Upper lobe of left lung (tissue), 6 donors: Measurements from ENCODE around the gene CUEDC1. TPM values are rescaled to one million over a fixed set of nuclear protein-coding genes. Genes with fewer than 3 reads are reported as not detected.

Experiments used
- ATAC-seq, 2 donors: fragments of 200-7000 bp; cut with Tn5 transposase; one replicate each; pipeline ENCODE4 v1.9.1; 2022; ENCODE audit warnings: mild to moderate bottlenecking in 2 of 2, moderate library complexity in 2 of 2; ENCODE audit not compliant: low FRiP score in 2 of 2
- DNase-seq, 2 donors: peaks; one replicate each; pipeline ENCODE4 v3.0.0-alpha.2; 2019 to 2020
- H3K27ac ChIP-seq, 4 donors: fragments of 200-600 bp; sonication (generic); one replicate each; pipeline ENCODE4 v1.5.1; 2016 to 2019
- H3K27me3 ChIP-seq, 4 donors: fragments of 200-600 bp; sonication (generic); one replicate each; pipeline ENCODE4 v1.5.1; 2017 to 2019
- H3K36me3 ChIP-seq, 4 donors: fragments of 200-600 bp; sonication (generic); one replicate each; pipeline ENCODE4 v1.5.1; 2016 to 2019
- H3K4me1 ChIP-seq, 4 donors: fragments of 200-600 bp; sonication (generic); one replicate each; pipeline ENCODE4 v1.5.1; 2018 to 2019
- H3K4me3 ChIP-seq, 4 donors: fragments of 200-600 bp; sonication (generic); one replicate each; pipeline ENCODE4 v1.5.1; 2017 to 2019; ENCODE audit warnings: mild to moderate bottlenecking in 2 of 4, moderate library complexity in 1 of 4
- H3K9me3 ChIP-seq, 4 donors: fragments of 200-600 bp; sonication (generic); one replicate each; pipeline ENCODE4 v1.5.1; 2018 to 2019
- EP300 ChIP-seq, 4 donors: sonication (generic); formaldehyde crosslinking; IDR thresholded peaks; one replicate each; pipeline ENCODE4 v1.5.1; 2017; ENCODE audit warnings: antibody characterized with exemption in 4 of 4, control low read depth in 2 of 4
- POLR2A ChIP-seq, 4 donors: fragments of 450-650 bp; IDR thresholded peaks; one replicate each; pipeline ENCODE4 v1.5.1; 2016 to 2017; ENCODE audit warnings: antibody characterized with exemption in 4 of 4, mild to moderate bottlenecking in 2 of 4
- POLR2AphosphoS5 ChIP-seq, 2 donors: sonication (generic); formaldehyde crosslinking; IDR thresholded peaks; one replicate each; pipeline ENCODE4 v1.5.1; 2017; ENCODE audit warnings: antibody characterized with exemption in 2 of 2
- WGBS, 2 donors: methylation state at CpG; one replicate each; pipeline ENCODE4 v1.1.5; 2017 to 2018; 5-methylcytosine and 5-hydroxymethylcytosine counted together
- total RNA-seq, 6 donors: library from RNA; depleted of rRNA in 4 of 6; stranded (reverse); fragments of >200 nt in 4 of 6; gene quantifications; one replicate each; pipeline versions ENCODE4 v1.1.0 to v1.2.1, GENCODE V29; 2016 to 2021
- TF ChIP-seq, protein P1 (sequence below), 6 experiments: fragments of 450-650 bp in 4 of 6; fragments of 200-600 bp in 2 of 6; sonication (generic) in 2 of 6; IDR thresholded peaks; one replicate each; pipeline ENCODE4 v1.5.1; 2016 to 2019; ENCODE audit warnings: antibody characterized with exemption in 6 of 6
- donor health status: DM: no; HTN: no; CAD: no; lungs with moderate emphysema.
- donor health status: DM: no; HTN: yes; CAD: no; lungs with severe emphysema.

Gene CUEDC1
- total RNA-seq, 6 donors from 2014 or later: 33.3 to 119 (median 54.4) TPM

DNA sequence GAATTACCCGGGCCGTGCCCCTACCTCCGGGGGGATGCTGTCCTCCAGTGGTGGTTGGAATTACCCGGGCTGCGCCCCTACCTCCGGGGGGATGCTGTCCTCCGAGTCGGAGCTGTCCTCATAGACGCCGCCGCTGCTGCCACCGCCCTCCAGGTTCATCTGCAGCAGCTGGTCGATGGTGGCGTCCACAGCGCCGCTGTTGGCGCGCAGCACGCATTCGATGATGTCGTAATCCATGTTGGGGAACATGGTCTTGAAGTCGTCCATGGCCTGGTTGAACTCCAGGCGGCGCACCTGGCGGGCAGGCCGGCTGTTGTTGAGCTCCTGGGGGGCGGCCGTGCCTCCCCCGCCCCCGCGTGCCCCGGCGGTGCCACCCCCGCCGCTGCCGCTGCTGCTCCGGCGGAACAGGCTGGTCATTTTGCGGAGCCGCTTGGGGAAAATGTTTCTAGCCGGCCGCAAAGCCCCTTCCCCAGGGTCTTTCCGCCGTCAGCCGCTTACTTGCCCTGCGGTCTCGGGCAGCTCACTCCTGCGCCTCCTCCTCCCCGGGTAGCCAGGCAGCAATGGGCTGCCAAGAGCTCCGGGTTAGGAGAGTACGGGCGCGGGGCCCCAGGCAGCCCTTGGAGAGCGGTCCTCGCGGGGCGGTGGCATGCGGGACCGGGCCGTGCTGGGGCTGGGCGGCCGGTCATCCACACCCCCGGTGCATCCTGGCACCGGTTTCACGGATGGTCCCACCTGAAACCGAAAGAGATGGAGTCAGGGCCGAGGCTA lies 69.9 kb downstream of the CUEDC1 start:
- H3K4me3 ChIP-seq: no peak overlapping the region
- no peaks in the 10 kb centered on the region for H3K9me3 ChIP-seq
- WGBS, 2 donors: 83 to 92% methylated on average over 43 to 55 of the region's 67 CpGs
- H3K27me3 ChIP-seq: no peaks in the 10 kb centered on the region
- ATAC-seq: no peak
- peaks cover 0 to 21% (median 16%) of the 10 kb centered on the region in 4 donors for H3K36me3 ChIP-seq
- peaks cover 9 to 23% (median 14%) of the 10 kb centered on the region in 4 donors for H3K4me1 ChIP-seq
- peak in 1 of 2 donors; percentile 82 for DNase-seq
- TF ChIP-seq POLR2A (IDR thresholded peaks at IDR 0.05): no peak
- TF ChIP-seq, protein P1, sequence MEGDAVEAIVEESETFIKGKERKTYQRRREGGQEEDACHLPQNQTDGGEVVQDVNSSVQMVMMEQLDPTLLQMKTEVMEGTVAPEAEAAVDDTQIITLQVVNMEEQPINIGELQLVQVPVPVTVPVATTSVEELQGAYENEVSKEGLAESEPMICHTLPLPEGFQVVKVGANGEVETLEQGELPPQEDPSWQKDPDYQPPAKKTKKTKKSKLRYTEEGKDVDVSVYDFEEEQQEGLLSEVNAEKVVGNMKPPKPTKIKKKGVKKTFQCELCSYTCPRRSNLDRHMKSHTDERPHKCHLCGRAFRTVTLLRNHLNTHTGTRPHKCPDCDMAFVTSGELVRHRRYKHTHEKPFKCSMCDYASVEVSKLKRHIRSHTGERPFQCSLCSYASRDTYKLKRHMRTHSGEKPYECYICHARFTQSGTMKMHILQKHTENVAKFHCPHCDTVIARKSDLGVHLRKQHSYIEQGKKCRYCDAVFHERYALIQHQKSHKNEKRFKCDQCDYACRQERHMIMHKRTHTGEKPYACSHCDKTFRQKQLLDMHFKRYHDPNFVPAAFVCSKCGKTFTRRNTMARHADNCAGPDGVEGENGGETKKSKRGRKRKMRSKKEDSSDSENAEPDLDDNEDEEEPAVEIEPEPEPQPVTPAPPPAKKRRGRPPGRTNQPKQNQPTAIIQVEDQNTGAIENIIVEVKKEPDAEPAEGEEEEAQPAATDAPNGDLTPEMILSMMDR (IDR thresholded peaks at IDR 0.05): no peak
- TF ChIP-seq EP300 (IDR thresholded peaks at IDR 0.05): no peak
- TF ChIP-seq POLR2AphosphoS5 (IDR thresholded peaks at IDR 0.05): no peak
- H3K27ac ChIP-seq: no peak overlapping the region

- peaks cover 0 to 47% (median 26%) of the 10 kb centered on the region in 4 donors for H3K36me3 ChIP-seq
- H3K9me3 ChIP-seq: no peaks in the 10 kb centered on the region
- WGBS, 2 donors: 79 to 81% methylated on average over 5 to 9 of the region's 9 CpGs
- peak overlapping the region in 3 of 4 donors; percentile 4 to 35 (median 18) for H3K27ac ChIP-seq
- no peak for DNase-seq
- TF ChIP-seq POLR2AphosphoS5 (IDR thresholded peaks at IDR 0.05): no peak
- TF ChIP-seq, protein P1 (IDR thresholded peaks at IDR 0.05): no peak
- no peak for TF ChIP-seq POLR2A (IDR thresholded peaks at IDR 0.05)
- no peak for TF ChIP-seq EP300 (IDR thresholded peaks at IDR 0.05)
- H3K4me3 ChIP-seq: no peak overlapping the region
- ATAC-seq: peak in 1 of 2 donors; percentile 23
- H3K27me3 ChIP-seq: no peaks in the 10 kb centered on the region
- H3K4me1 ChIP-seq: peaks cover 0 to 20% (median 6%) of the 10 kb centered on the region in 4 donors
Measured at GRCh38 chr17:57881783-57882351, 73.3 kb downstream of the CUEDC1 start.

GRCh38 chr17:57881143-57881542 lies 74.1 kb downstream of the CUEDC1 start:
- H3K4me3 ChIP-seq: no peak overlapping the region
- TF ChIP-seq EP300 (IDR thresholded peaks at IDR 0.05) (no peak), POLR2AphosphoS5 (IDR thresholded peaks at IDR 0.05) (no peak), POLR2A (IDR thresholded peaks at IDR 0.05) (no peak)
- TF ChIP-seq, protein P1 (IDR thresholded peaks at IDR 0.05): no peak
- no peak for DNase-seq
- peak in 1 of 2 donors; percentile 24 for ATAC-seq
- no peaks in the 10 kb centered on the region for H3K27me3 ChIP-seq
- 67 to 80% methylated on average over 8 of the region's 8 CpGs for WGBS, 2 donors
- H3K27ac ChIP-seq: peak overlapping the region in 3 of 4 donors; percentile 4 to 35 (median 18)
- no peaks in the 10 kb centered on the region for H3K9me3 ChIP-seq
- peaks cover 0 to 47% (median 26%) of the 10 kb centered on the region in 4 donors for H3K36me3 ChIP-seq
- H3K4me1 ChIP-seq: peaks cover 0 to 20% (median 9%) of the 10 kb centered on the region in 4 donors

DNA sequence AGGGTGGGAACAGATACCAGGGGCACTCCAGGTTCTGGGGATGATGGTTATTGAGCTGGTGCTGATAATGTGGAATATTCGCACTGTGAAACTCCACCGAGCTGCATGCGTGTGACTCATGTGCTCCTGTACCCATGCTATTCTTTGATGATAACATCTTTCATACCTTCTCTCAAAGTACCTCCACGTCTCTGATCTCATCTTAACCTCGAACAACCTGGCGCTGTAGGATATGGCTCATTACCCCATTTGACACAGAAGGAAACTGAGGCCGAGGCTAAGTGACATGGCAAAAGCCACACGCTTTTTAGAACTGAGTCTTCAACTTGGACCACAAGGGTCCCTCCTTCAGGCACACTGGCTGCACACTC lies 75.1 kb downstream of the CUEDC1 start:
- ATAC-seq (no peak), DNase-seq (no peak)
- no peaks in the 10 kb centered on the region for H3K27me3 ChIP-seq
- peaks cover 0 to 43% (median 20%) of the 10 kb centered on the region in 4 donors for H3K36me3 ChIP-seq
- WGBS, 2 donors: 88% methylated on average over 8 of the region's 8 CpGs
- no peak for TF ChIP-seq EP300 (IDR thresholded peaks at IDR 0.05)
- peaks cover 10 to 30% (median 19%) of the 10 kb centered on the region in 4 donors for H3K4me1 ChIP-seq
- peak overlapping the region in 1 of 4 donors; percentile 13 for H3K27ac ChIP-seq
- no peak overlapping the region for H3K4me3 ChIP-seq
- no peaks in the 10 kb centered on the region for H3K9me3 ChIP-seq

GRCh38 chr17:57879437-57880085 lies 75.7 kb downstream of the CUEDC1 start:
- no peak for ATAC-seq
- H3K9me3 ChIP-seq: no peaks in the 10 kb centered on the region
- no peak for TF ChIP-seq POLR2A (IDR thresholded peaks at IDR 0.05)
- TF ChIP-seq, protein P1 (IDR thresholded peaks at IDR 0.05): no peak
- no peaks in the 10 kb centered on the region for H3K27me3 ChIP-seq
- H3K27ac ChIP-seq: no peak overlapping the region
- WGBS, 2 donors: 78 to 89% methylated on average over 12 of the region's 12 CpGs
- peaks cover 15 to 35% (median 24%) of the 10 kb centered on the region in 4 donors for H3K4me1 ChIP-seq
- DNase-seq: no peak
- H3K4me3 ChIP-seq: no peak overlapping the region
- H3K36me3 ChIP-seq: peaks cover 0 to 38% (median 15%) of the 10 kb centered on the region in 4 donors
